ENCODE results near the gene IRF7.

The IRF7 gene

GRCh38 chr11:607020-607780 lies 8.6 kb downstream of the IRF7 start:
- no peak for DNase-seq

GRCh38 chr11:606245-606644 lies 9.5 kb downstream of the IRF7 start:
- DNase-seq = no peak

- DNase-seq = no peak
Measured at GRCh38 chr11:605286-606129, 10.2 kb downstream of the IRF7 start.

GRCh38 chr11:603154-603553 lies 12.6 kb downstream of the IRF7 start:
- DNase-seq = no peak

- no peak for DNase-seq
Measured at GRCh38 chr11:601573-602245, 14.0 kb downstream of the IRF7 start.

GRCh38 chr11:598005-598680 lies 17.6 kb downstream of the IRF7 start:
- DNase-seq = no peak

GRCh38 chr11:597166-597725 lies 18.5 kb downstream of the IRF7 start:
- no peak for DNase-seq

GRCh38 chr11:596374-596773 lies 19.4 kb downstream of the IRF7 start:
- DNase-seq = no peak

- DNase-seq = no peak
Measured at GRCh38 chr11:595400-595799, 20.4 kb downstream of the IRF7 start.

- no peak for DNase-seq
Measured at GRCh38 chr11:593347-593746, 22.4 kb downstream of the IRF7 start.

GRCh38 chr11:592918-593317 lies 22.8 kb downstream of the IRF7 start:
- DNase-seq = no peak

- DNase-seq = no peak
Measured at GRCh38 chr11:592501-592900, 23.2 kb downstream of the IRF7 start.

- DNase-seq = no peak
Measured at GRCh38 chr11:590997-591396, 24.8 kb downstream of the IRF7 start.

GRCh38 chr11:589798-590197 lies 26.0 kb downstream of the IRF7 start:
- no peak for DNase-seq

- peak; percentile 87 for DNase-seq
Measured at GRCh38 chr11:587978-588380, 27.8 kb downstream of the IRF7 start.

GRCh38 chr11:587546-587945 lies 28.2 kb downstream of the IRF7 start:
- no peak for DNase-seq

GRCh38 chr11:586376-587316 lies 29.1 kb downstream of the IRF7 start:
- no peak for DNase-seq

GRCh38 chr11:584287-584686 lies 31.5 kb downstream of the IRF7 start:
- no peak for DNase-seq

- no peak for DNase-seq
Measured at GRCh38 chr11:581752-582151, 34.0 kb downstream of the IRF7 start.

- no peak for DNase-seq
Measured at GRCh38 chr11:581342-581741, 34.4 kb downstream of the IRF7 start.

GRCh38 chr11:579830-580601 lies 35.7 kb downstream of the IRF7 start:
- DNase-seq = no peak
